Aorta (tissue), 5 donors: ENCODE results near the gene MBLAC2. TPM values are rescaled to one million over a fixed set of nuclear protein-coding genes. Genes with fewer than 3 reads are reported as not detected.

Source experiments
- ATAC-seq: fragments of 200-7000 bp; cut with Tn5 transposase; one replicate; pipeline ENCODE4 v1.9.1; 2022; ENCODE audit warnings: moderate library complexity; ENCODE audit not compliant: low FRiP score
- DNase-seq, 2 donors: peaks; one replicate each; pipeline ENCODE4 v3.0.0-alpha.2; 2020
- H3K27ac ChIP-seq, 2 donors: one replicate each; pipeline ENCODE4 v1.5.1; 2013; ENCODE audit warnings: low read length in 2 of 2, mild to moderate bottlenecking in 2 of 2, moderate library complexity in 2 of 2, control low read depth in 1 of 2, inconsistent platforms in 1 of 2, low read depth in 1 of 2
- H3K27me3 ChIP-seq, 2 donors: one replicate each; pipeline ENCODE4 v1.6.1; 2013; ENCODE audit warnings: control low read depth in 1 of 2, low read length in 1 of 2, mild to moderate bottlenecking in 1 of 2, moderate library complexity in 1 of 2; ENCODE audit not compliant: insufficient read depth in 2 of 2, control insufficient read depth in 1 of 2
- H3K36me3 ChIP-seq, 2 donors: one replicate each; pipeline ENCODE4 v1.6.1; 2013; ENCODE audit warnings: control low read depth in 1 of 2, low read length in 1 of 2, mild to moderate bottlenecking in 1 of 2; ENCODE audit not compliant: insufficient read depth in 2 of 2, control insufficient read depth in 1 of 2
- H3K4me1 ChIP-seq, 2 donors: one replicate each; pipeline ENCODE4 v1.6.1; 2013; ENCODE audit warnings: low read length in 2 of 2, control low read depth in 1 of 2, mild to moderate bottlenecking in 1 of 2, moderate library complexity in 1 of 2; ENCODE audit not compliant: insufficient read depth in 2 of 2, control insufficient read depth in 1 of 2
- H3K4me3 ChIP-seq, 2 donors: one replicate each; pipeline ENCODE4 v1.5.1; 2013; ENCODE audit warnings: low read length in 2 of 2, control low read depth in 1 of 2, mild to moderate bottlenecking in 1 of 2
- H3K9me3 ChIP-seq: one replicate; pipeline ENCODE4 v1.6.1; 2013; ENCODE audit warnings: mild to moderate bottlenecking, low read length; ENCODE audit not compliant: control insufficient read depth
- WGBS, 2 donors: extraction: QIAGEN DNeasy Blood & Tissue Kit; methylation state at CpG; one replicate each; pipeline ENCODE4 v1.1.7; 2013; 5-methylcytosine and 5-hydroxymethylcytosine counted together
- intact Hi-C, 2 donors: fragments of 100-400 bp; cut with DNase I; formaldehyde crosslinking; loops; one replicate each; pipeline versions ENCODE4 v1.14.2 to v1.15.0; 2022
- long read RNA-seq, 2 donors: library from polyadenylated mRNA; unstranded; transcript quantifications; one replicate each; pipeline ENCODE4 v2.0.0, GENCODE V29; 2020 to 2021
- polyA plus RNA-seq, 2 donors: library from polyadenylated mRNA; stranded (reverse); fragments of 200-250 nt; gene quantifications; one replicate each; pipeline ENCODE4 v1.2.3, GENCODE V29; 2013
- total RNA-seq, 2 donors: library from RNA; stranded (reverse); fragmentation: NEBNext Ultra II Directional; extraction: Animal tissue kit (Norgen Biotek cat#: 25700); gene quantifications; one replicate each; pipeline ENCODE4 v1.2.1, GENCODE V29; 2021
- donor health status: healthy with polysubstance abuse.
- donor health status: Bipolar disorder and iron deficiency.
- donor health status: DM: no; HTN: no; CAD: no.
- donor health status: DM: no; HTN: no; CAD: no.
- donor health status: DM: yes; HTN: yes; CAD: no.

The MBLAC2 gene
- total RNA-seq (1 to 10 TPM; 3.0 to 5.8 TPM), polyA plus RNA-seq (1 to 10 TPM; 1.1 to 3.1 TPM)
- long read RNA-seq, donor 1, full-length matches to known transcripts = 4 of 4 reads
- long read RNA-seq, donor 1, partial matches to known transcripts = 0 of 4 reads
- long read RNA-seq, donor 1, other reads (novel, unspliced or antisense) = 0 of 4 reads
- long read RNA-seq, donor 2, full-length matches to known transcripts = 4 of 6 reads
- long read RNA-seq, donor 2, partial matches to known transcripts = 2 of 6 reads
- long read RNA-seq, donor 2, other reads (novel, unspliced or antisense) = 0 of 6 reads

GRCh38 chr5:90474235-90475107 lies at the start of gene MBLAC2, which contains the start of gene POLR3G:
MBLAC2 (minus strand) TSS chr5:90474771; CDS start chr5:90474292, 479 bp downstream.
POLR3G (plus strand) TSS chr5:90474864; CDS start chr5:90485568, 10,704 bp downstream.
- 0 to 1% methylated on average over 66 to 73 of the region's 73 CpGs for WGBS, 2 donors
- Histone ChIP-seq H3K27ac (peak within 1 kb of the TSS in 1 of 2 donors; percentile 7), H3K36me3 (no peaks in the 10 kb centered on the region), H3K9me3 (no peaks in the 10 kb centered on the region), H3K4me1 (peaks cover 0 to 5% of the 10 kb centered on the region in 2 donors), H3K4me3 (peak within 1 kb of the TSS; percentile 50 to 63), H3K27me3 (no peaks in the 10 kb centered on the region)
- intact Hi-C loops = loop anchor here (1.0 to 5.0 kb wide), 2 partner anchors 53 to 55 kb away; partner anchors contain the start of gene LYSMD3 (in 2 of the 2)
- ATAC-seq (peak; percentile 98), DNase-seq (peak; percentile 95 to 96)

- intact Hi-C loops = no loop called here
- no peaks in the 10 kb centered on the region for H3K9me3 ChIP-seq
- ATAC-seq (no peak), DNase-seq (no peak)
- peaks cover 0 to 2% of the 10 kb centered on the region in 2 donors for H3K4me1 ChIP-seq
- no peaks in the 10 kb centered on the region for H3K27me3 ChIP-seq
- peaks cover 0 to 2% of the 10 kb centered on the region in 2 donors for H3K36me3 ChIP-seq
- 91 to 92% methylated on average over 7 of the region's 7 CpGs for WGBS, 2 donors
- no peak overlapping the region for H3K4me3 ChIP-seq
- no peak overlapping the region for H3K27ac ChIP-seq
These were observed 44.5 kb upstream of the MBLAC2 start for GRCh38 chr5:90519081-90519480.

- H3K9me3 ChIP-seq = no peaks in the 10 kb centered on the region
These were observed 44.1 kb upstream of the MBLAC2 start for GRCh38 chr5:90518661-90519060.

GRCh38 chr5:90514520-90514919 lies 39.9 kb upstream of the MBLAC2 start:
- Histone ChIP-seq H3K4me3 (no peak overlapping the region), H3K4me1 (peaks cover 0 to 2% of the 10 kb centered on the region in 2 donors), H3K9me3 (no peaks in the 10 kb centered on the region), H3K36me3 (no peaks in the 10 kb centered on the region), H3K27me3 (no peaks in the 10 kb centered on the region), H3K27ac (no peak overlapping the region)
- intact Hi-C loops = no loop called here
- DNase-seq = no peak
- no peak for ATAC-seq
- 79 to 81% methylated on average over 3 of the region's 3 CpGs for WGBS, 2 donors

More at GRCh38 chr5:90518661-90519060, 44.1 kb upstream of the MBLAC2 start:
- peaks cover 0 to 2% of the 10 kb centered on the region in 2 donors for H3K4me1 ChIP-seq
- H3K4me3 ChIP-seq = no peak overlapping the region
- peaks cover 0 to 2% of the 10 kb centered on the region in 2 donors for H3K36me3 ChIP-seq
- intact Hi-C loops = no loop called here
- no peaks in the 10 kb centered on the region for H3K27me3 ChIP-seq
- no peak overlapping the region for H3K27ac ChIP-seq
- ATAC-seq = no peak
- no peak for DNase-seq

GRCh38 chr5:90510438-90510837 lies 35.9 kb upstream of the MBLAC2 start:
- WGBS, 2 donors = 98 to 100% methylated on average over 1 of the region's 1 CpG
- Histone ChIP-seq H3K4me3 (no peak overlapping the region), H3K9me3 (no peaks in the 10 kb centered on the region), H3K27me3 (no peaks in the 10 kb centered on the region), H3K36me3 (no peaks in the 10 kb centered on the region), H3K27ac (no peak overlapping the region), H3K4me1 (no peaks in the 10 kb centered on the region)
- intact Hi-C loops = no loop called here
- DNase-seq (no peak), ATAC-seq (no peak)

- Histone ChIP-seq H3K36me3 (no peaks in the 10 kb centered on the region), H3K4me1 (no peaks in the 10 kb centered on the region), H3K4me3 (no peak overlapping the region), H3K27ac (no peak overlapping the region), H3K9me3 (no peaks in the 10 kb centered on the region), H3K27me3 (no peaks in the 10 kb centered on the region)
- intact Hi-C loops = loop anchor here in 1 of 2 donors (10.0 kb wide), 1 partner anchor 1361 kb away; no protein-coding TSS in a partner anchor
- DNase-seq = no peak
- ATAC-seq = no peak
These were observed 31.6 kb upstream of the MBLAC2 start for GRCh38 chr5:90506221-90506620.

GRCh38 chr5:90504743-90505142 lies 30.2 kb upstream of the MBLAC2 start:
- ATAC-seq (no peak), DNase-seq (no peak)
- no peaks in the 10 kb centered on the region for H3K4me1 ChIP-seq
- WGBS, 2 donors = 81 to 83% methylated on average over 2 of the region's 2 CpGs
- intact Hi-C loops = loop anchor here in 1 of 2 donors (10.0 kb wide), 1 partner anchor 1360 kb away; no protein-coding TSS in a partner anchor
- H3K9me3 ChIP-seq = no peaks in the 10 kb centered on the region
- H3K4me3 ChIP-seq = no peak overlapping the region
- no peaks in the 10 kb centered on the region for H3K27me3 ChIP-seq
- H3K27ac ChIP-seq = no peak overlapping the region
- no peaks in the 10 kb centered on the region for H3K36me3 ChIP-seq

- DNase-seq (no peak), ATAC-seq (no peak)
- Histone ChIP-seq H3K4me1 (no peaks in the 10 kb centered on the region), H3K27ac (no peak overlapping the region), H3K27me3 (no peaks in the 10 kb centered on the region), H3K36me3 (no peaks in the 10 kb centered on the region), H3K9me3 (no peaks in the 10 kb centered on the region), H3K4me3 (no peak overlapping the region)
- WGBS, 2 donors = 41 to 52% methylated on average over 1 of the region's 1 CpG
- intact Hi-C loops = loop anchor here in 1 of 2 donors (10.0 kb wide), 1 partner anchor 1359 kb away; no protein-coding TSS in a partner anchor
These were observed 29.0 kb upstream of the MBLAC2 start for GRCh38 chr5:90503596-90503995.
